NCI-H226 (cell line): ENCODE results near the gene STAC.

Source experiments
- DNase-seq: peaks from one replicate; pipeline ENCODE4 v3.0.0-alpha.2; 2015

Gene STAC

GRCh38 chr3:36380221-36381031 is at the start of gene STAC:
TSS of gene STAC (plus strand) at chr3:36380504. CDS start at chr3:36380644, 140 bp downstream.
- no peak for DNase-seq

DNA sequence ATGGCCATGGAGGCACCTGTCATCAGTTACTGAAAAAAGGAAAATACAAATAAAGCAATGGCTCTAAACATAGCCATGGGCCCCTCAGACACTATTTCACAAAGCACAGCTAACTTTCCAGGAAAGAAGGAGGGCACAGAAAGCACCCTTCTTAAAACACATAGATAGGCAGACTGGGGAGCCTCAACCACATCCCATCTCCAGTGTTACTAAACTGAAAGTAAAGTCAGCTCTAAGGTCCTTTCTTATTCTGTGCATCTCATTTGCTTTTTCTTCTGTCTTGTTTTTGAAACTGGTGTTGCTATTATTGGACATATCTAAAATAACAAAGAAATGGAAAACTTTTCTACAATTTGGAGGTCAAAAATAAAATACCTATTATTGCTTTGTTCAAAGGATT is 48.2 kb upstream of the STAC start:
- DNase-seq, result no peak

DNA sequence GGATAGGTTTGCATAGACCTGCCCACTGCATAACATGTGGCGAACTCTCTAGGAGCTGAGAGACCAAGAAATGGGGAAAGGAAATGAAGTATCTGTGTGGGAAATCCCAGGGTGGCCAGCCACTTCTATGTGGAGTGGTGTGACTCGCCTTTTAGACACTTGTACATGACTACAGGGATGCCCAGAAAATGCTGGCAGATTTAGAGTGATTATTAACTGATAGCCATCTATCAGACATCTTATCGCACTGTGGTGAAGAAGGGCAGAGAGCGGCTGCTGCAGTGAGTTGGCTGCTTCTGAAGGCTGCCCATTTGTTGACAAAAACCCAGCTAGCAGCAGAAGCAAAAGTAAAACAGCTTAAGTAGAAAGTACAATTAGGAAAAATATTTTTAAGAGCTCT is 18.1 kb upstream of the STAC start:
- peak; percentile 55 for DNase-seq

- peak; percentile 83 for DNase-seq
Observed at GRCh38 chr3:36362973-36363372, 17.3 kb upstream of the STAC start.

DNA sequence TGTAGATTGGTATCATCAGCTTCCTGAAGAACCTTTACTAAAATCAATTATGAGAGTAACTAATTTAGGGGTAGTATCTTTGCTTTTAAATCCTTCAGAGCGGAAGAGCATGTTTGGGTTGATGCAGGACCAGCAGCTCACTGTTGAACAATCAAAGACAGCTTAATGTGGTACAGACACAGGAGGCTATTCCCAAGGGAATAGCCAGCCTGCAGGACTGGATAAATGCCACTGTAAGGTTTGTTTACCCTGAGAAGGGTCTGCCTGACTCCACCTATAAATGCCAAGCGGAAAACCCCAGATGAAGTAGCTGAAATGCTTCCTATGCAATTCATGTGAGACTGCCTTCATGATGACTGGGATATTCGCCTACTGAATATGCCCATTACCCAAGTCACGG is 16.0 kb upstream of the STAC start:
- DNase-seq, result no peak

GRCh38 chr3:36365829-36366228 is 14.5 kb upstream of the STAC start:
- DNase-seq, result no peak

GRCh38 chr3:36366308-36366707 is 14.0 kb upstream of the STAC start:
- DNase-seq, result no peak

DNA sequence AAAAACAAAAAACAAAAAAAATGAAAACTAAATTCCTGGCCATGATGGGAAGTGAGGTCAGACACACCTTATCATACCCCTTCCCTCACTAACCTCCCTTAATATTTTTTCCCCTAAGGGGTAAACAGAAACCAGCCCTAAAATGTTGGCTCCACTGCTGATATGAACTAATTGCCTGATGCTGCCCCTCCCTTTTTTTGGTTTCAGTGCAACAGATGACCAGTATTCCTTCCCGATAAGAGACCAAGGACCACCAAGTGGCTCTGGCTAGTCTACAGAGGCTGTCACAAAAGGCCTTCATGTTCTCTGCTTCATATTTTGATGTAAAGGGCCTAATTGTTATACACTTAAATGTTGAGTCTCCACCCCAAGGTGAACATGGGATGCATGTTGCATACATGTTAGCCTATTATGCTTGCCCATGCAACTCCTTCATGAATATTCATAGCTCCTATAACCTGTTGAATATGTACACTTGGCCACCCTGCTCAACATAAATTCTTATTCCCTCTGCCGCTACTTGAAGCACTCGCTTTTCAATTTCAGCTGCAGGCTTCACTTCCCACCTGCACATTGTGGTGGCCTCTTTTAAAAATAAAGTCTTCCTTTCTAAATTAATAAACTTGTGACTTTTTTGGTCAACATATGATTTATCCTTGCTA is 12.3 kb upstream of the STAC start:
- no peak for DNase-seq

DNA sequence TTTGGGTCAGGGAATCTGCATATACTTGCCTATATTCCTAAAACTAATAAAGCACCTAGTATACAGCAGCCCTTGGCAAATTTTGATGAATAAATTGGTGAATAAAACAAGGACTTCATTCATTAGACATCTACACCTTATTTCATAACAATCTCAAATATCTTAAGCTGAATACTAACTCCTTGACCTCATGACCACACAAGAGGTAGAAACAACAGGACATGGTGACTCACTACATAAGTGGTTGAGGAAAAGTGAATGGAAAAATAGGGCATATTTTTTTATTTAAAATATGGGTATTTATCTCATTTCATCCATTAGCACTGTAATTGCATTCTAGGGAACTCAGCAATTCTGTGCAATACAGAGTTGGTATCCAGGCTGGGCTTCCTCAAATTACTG is 7.8 kb upstream of the STAC start:
- peak; percentile 66 for DNase-seq

GRCh38 chr3:36373084-36373483 is 7.2 kb upstream of the STAC start:
- DNase-seq, result peak; percentile 90

GRCh38 chr3:36373666-36374065 is 6.6 kb upstream of the STAC start:
- DNase-seq, result no peak

GRCh38 chr3:36379872-36380220 is 458 bp upstream of the STAC start:
- DNase-seq, result no peak

- DNase-seq, result no peak
Observed at GRCh38 chr3:36381311-36381956, 1.1 kb downstream of the STAC start.

DNA sequence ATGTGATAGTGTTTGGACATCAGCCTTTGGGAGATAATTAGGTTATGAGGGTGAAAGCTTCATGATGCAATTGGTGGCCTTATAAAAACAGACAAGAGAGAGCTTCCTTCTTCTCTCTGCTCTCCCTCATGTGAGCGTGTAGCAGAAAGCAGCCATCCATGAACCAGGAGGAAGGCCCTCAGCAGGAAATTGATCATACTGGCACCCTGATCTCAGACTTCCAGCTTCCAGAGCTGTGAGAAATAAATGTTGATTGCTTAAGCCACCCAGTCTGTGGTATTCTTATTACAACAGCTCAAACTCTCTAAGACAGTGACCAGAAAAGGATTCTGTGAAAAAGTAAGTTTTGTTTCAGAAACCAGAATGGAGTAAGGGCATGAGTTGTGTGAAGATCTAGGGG is 13.3 kb downstream of the STAC start:
- no peak for DNase-seq

GRCh38 chr3:36394176-36394575 is 13.9 kb downstream of the STAC start:
- peak; percentile 22 for DNase-seq

DNA sequence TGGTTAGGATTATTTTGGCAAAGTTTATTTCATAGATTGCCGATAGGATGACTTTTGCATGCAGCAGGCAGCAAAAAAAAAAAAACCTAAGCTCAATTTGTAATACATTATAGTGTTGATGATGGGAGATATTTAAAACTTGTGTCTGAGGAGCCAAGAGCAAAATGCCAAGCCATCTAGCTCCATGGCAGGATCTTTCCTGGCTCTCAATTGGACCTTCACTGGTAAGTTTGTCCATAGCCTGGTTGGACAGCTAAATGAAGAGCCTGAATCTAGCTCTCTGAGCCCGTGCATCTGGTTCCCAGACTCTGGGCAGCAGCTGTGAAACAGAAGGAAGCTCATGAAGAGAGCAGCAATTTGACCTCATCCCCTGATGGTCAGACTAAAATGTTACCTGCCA is 17.5 kb downstream of the STAC start:
- DNase-seq, result no peak

DNA sequence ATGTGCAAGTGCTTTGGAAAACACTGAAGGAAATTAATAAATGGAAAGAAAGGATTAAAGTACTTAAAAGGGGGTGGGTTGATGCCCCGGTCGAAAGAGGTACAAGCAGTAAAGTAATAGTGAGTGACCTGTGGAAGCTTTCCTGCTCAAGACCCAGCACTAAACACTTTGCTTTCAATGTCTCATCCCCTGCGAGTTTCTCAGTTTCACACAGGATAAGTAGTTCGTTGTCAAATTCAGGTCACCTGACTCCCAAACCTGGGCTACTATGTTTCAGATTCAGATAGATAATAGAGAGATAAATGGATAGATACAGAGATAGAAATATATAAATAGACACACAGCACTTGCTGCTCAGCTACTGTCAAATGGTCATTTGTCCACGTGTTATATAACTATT is 19.6 kb downstream of the STAC start:
- no peak for DNase-seq

DNA sequence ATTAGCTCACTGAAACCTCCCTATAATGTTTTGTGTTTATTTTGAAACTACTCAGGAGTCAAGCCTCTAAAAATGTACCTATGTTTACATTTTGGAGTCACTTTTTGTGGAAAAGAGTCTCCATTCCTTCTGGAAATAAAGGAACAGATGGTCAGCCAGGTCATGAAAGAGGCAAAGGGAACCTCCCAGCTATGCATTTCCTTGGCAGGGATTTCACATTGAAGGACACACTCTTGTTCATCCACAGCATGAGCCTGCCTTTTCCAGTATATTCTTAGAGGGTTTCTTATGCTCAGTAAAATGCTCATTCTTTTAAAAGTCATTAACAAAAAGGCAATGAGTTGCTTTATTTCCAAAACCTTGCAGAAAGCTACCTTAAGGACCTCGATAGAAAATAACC is 20.8 kb downstream of the STAC start:
- no peak for DNase-seq

DNA sequence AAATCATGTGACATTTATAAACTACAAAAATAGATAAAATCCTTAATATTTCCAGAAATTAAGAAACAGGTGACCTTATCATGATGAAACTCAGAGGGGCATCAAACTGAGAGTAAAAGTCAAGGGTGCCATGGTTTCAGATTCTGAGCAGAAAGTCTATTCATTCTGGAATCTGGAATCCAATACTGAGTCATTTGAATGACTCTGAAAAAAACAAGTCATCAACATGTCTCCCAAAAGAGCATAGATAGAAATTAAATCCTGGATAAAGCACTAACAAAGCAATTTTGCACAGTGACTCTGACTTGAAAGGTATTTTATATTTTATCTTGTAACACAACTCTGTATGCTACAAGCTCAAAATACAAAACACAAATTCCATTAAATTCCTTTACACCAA is 23.4 kb downstream of the STAC start:
- DNase-seq, result no peak

GRCh38 chr3:36405190-36405589 is 24.9 kb downstream of the STAC start:
- DNase-seq, result no peak

DNA sequence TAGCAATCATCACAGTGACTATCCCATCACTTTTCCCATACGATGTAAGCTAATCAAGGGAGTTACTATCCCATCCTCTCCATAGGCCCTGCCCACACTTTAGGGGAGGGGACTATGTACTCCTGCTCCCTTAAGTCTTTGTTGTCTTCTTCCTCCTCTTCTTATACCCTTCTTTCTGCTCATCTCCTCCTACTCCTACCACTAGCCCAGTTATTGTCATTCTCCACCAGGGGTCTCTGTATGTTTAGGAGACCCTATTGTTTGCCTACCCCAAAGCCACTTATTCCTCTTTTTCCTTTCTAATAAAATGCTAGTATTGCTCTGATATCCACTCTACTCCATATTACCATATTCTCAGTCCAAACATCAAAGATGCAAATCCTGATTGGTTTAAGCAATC is 27.8 kb downstream of the STAC start:
- DNase-seq, result no peak

DNA sequence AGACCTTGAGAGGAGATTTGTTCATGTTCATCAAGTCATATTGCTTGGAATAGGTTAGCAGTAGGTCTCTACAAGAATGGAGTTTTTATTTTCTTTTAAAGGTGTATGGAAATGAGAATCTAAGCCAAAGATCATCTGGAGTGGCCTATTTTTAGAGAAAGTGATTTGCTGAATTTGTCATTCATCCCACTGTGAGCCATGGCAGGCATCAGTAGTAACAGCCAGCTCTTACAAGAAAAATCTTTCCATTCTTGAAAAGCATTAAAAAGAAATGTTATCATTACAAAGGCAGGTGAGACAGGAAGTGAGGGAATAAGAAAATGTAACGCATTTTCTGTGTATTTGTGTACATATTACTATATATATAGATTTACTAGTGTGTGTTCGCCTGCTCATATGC is 29.6 kb downstream of the STAC start:
- DNase-seq, result no peak

DNA sequence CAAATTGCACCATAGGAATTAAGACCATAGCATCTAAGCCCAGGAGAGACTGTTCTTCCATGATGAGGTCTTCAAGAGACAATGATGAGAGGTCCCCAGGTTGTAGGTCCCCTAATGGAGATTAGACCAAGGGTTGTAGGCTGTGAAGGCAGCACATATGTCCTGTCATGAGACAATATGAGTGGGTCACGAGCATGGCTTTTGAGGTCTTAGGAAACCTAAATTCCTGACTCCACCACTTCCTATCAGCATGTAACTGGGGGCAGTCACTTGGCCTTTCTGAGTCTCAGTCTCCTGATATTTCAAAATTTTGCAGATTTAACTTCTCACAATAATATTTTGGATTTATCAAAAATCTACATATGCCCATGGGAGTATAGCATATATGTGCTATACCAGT is 31.3 kb downstream of the STAC start:
- DNase-seq, result no peak

DNA sequence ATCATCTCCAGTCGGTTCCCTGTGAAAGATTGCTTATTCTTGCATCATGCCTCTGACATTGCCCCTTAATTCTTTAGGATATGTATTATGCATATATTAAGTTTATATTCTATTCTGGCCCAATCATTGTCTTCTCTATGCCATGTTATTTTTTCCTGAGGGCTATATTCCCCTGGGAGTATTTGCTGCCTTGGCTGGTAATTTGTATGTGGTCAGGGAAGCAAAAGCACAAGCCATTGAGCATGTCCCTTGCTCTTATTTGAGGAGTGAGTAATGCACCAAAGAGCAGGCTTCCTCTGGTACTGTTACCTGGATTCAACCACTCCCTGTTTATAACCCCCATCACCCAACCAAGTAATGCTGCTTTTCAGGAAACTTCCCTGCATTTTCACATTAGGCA is 36.3 kb downstream of the STAC start:
- no peak for DNase-seq
